Fibroblast of villous mesenchyme (primary cell): Measurements from ENCODE around the gene MAML1. TPM values are rescaled to one million over a fixed set of nuclear protein-coding genes. Genes with fewer than 3 reads are reported as not detected.

Experiments
- DNase-seq: peaks from one replicate; pipeline ENCODE4 v3.0.0-alpha.2; 2010; ENCODE audit warnings: low read depth
- H3K4me3 ChIP-seq: 2 replicates; pipeline ENCODE4 v1.5.1; 2011; ENCODE audit warnings: low read depth, mild to moderate bottlenecking, low read length
- total RNA-seq: library from RNA; depleted of rRNA; stranded (reverse); fragments of >200 nt; gene quantifications from 2 replicates; pipeline ENCODE4 v1.2.3, GENCODE V29; 2012
- TF ChIP-seq, protein P1 (sequence below): IDR thresholded peaks from 2 replicates; pipeline ENCODE4 v1.5.1; 2012; ENCODE audit warnings: low read depth, mild to moderate bottlenecking, low read length; ENCODE audit not compliant: insufficient read depth

MAML1 gene
- total RNA-seq, 1 donor, result 12.1 TPM

DNA sequence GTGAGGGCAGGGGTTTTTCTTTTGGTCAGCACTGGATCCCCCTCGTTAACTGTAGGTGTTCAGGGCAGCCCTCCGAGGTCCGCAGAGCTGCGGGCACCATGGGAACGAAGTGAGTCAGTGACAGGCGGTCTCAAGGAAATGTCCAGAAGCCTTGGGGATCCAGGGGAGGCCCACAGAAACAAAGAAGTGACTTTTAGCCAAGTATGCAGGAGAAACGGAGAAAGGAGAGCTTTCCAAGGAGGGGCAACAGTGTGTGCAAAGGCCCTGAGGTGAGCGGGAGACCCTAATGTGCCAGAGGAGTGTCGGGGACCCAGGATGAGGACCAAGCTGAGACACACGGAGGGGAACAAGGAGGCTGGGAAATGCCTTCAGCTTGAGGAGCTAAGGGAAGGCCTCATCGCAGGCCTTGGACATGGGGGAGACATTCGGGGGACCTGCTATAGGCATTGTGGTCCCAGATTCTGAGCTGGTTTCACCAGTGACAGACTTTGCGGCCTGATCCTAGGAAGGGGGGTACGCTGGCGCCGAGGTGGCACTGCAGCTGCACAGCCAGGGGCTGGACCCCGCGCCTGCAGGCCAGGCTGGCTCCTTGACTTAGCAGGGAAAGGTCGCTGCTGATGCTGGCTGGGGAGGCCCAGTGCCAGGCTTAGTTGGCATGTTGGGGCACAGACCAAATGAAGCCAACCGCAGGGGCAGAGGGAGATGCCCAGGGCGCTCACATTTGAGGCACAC is 64.4 kb downstream of the MAML1 start:
- DNase-seq, result no peak
- peak overlapping the region; percentile 64 for H3K4me3 ChIP-seq
- TF ChIP-seq, protein P1, sequence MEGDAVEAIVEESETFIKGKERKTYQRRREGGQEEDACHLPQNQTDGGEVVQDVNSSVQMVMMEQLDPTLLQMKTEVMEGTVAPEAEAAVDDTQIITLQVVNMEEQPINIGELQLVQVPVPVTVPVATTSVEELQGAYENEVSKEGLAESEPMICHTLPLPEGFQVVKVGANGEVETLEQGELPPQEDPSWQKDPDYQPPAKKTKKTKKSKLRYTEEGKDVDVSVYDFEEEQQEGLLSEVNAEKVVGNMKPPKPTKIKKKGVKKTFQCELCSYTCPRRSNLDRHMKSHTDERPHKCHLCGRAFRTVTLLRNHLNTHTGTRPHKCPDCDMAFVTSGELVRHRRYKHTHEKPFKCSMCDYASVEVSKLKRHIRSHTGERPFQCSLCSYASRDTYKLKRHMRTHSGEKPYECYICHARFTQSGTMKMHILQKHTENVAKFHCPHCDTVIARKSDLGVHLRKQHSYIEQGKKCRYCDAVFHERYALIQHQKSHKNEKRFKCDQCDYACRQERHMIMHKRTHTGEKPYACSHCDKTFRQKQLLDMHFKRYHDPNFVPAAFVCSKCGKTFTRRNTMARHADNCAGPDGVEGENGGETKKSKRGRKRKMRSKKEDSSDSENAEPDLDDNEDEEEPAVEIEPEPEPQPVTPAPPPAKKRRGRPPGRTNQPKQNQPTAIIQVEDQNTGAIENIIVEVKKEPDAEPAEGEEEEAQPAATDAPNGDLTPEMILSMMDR, result no peak

DNA sequence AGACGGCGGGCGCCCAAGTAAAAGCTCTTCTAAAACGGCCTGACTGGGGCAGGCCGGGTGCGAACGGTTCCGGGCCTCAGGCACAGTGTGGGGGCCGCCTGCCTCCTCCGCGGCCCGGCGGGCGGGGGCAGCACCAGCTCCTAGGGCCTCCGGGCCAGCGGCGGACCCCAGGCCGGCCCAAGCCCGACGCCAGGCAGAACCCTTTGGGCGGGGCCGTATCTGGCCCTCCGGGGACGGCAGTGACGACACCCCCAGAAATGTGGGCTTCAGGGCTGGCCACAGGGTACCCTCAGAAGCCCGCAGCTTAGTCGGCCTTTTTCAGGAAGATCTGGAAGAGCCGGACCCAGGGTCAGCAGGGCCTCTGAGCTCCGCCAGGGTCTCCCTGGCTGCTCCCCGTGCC is 65.1 kb downstream of the MAML1 start:
- no peak for DNase-seq
- TF ChIP-seq, protein P1, result no peak
- H3K4me3 ChIP-seq, result no peak overlapping the region

DNA sequence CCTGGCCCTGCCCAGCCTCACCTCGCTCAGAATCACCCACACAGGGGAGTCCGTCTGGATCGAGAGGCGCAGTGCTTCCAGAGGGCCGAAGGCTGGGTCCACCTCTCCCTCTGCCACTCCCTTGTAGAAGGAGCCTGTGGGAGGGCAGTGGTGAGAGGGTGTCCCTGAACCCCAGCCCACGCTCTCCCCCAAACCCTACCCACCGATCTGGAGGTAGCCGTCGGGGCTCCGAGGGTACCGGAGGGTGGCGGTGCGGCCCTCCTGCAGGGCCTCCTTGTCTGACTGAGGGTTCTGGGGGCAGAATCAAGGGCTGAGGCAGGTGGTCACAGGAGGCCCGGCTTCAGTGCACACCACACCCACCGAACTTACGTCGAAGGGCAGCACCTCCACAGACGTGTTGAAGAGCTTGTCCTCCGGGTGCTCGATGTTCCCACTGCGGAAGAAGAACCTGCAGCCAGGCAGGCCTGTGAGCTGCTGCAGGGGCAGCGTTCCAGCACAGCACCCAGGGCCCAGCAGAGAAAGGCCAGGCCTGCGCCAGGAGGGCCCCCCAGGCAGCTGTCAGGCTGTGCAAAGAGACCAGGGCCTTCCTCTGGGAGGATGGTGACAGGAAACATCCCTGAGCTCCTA is 65.6 kb downstream of the MAML1 start:
- DNase-seq, result no peak
- TF ChIP-seq, protein P1, result no peak

DNA sequence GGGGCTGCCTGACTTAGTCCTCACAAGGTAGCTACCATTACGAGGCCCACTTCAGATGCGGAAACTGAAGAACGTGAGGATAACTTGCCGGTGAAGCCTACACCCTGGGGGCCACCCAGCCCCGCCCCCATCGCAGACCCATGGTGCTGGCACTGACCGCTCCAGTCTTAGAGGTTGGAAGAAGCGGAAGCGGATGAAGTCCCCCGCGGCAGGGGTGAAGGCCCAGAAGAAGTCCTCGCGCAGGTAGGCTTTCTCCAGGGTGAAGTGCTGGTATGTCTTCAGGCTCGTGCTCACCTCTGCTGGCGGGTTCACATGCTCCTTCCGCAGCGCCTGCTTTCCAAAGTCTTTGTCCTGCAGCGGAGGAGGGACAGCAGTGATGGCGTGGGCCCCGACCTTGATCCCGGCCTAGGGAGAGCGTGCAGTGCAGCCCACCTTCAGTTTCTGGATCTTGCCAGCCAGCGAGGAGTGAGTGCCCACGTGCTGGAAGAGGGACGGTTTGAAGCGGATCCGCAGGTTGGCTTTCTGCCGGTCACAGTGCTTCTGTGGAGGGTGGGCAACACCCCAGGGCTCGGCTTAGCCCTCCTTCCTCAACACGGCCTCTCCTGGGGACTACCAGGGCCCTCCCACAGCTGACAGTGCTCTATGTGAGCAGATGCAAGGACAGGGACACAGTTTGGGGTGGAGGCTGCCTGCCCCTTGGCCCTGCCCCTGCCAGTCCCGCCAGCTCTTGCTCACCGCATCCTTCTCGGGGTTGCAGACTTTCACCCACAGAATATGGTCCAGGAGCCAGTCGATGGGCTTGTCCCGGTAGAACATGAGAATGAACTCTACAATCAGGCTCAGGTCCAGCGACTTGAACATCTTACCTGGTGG is 66.4 kb downstream of the MAML1 start:
- H3K4me3 ChIP-seq, result no peak overlapping the region
- TF ChIP-seq, protein P1, result no peak
- no peak for DNase-seq

More for the DNA sequence above, 65.6 kb downstream of the MAML1 start:
- H3K4me3 ChIP-seq, result no peak overlapping the region

DNA sequence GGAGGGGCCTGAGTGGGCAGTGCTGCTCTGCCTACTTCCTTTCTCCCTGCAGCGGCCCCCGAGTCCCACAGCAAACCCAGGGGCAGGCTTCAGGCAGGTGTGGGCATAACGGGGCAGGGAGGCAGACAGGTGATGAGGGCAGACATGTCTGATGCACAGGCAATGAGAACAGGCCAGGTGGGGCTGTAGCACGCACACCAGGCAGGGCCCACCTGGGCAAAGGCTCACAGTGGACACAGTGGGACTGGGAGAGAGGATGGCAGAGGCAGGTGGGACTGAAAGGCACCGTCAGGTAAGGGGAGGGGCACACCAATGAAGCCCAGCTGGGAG is 67.0 kb downstream of the MAML1 start:
- TF ChIP-seq, protein P1, result no peak
- DNase-seq, result no peak
- H3K4me3 ChIP-seq, result no peak overlapping the region

DNA sequence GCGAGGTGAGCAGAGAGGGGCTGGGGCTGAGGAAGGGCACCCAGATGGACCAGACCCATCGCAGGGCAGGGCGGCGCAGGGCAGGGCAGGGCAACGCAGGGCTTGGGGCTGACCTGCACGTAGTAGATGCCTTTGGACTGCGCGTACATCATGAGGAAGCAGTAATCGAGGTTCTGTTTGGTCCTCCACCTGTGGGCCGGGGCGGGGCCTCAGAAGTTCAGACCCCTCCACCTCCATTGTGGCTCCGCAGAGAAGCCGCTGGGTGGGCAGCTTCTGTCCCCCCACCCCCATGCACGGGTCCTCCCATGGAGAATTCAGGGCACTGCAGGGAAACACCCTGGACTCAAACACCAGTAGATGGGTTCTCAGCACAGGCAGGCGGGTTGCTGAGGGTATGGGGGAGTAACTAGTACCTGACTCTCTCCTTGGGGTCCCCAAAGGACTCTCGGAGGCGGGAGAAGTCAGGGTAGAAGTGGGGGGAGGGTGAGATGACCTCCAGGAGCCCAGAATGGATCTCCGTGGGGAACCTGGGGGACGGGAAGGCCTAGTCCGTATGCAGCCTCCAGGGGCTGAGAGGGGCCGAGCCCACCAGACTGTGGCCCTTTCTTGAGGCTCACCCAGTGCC is 67.6 kb downstream of the MAML1 start:
- TF ChIP-seq, protein P1, result no peak
- H3K4me3 ChIP-seq, result no peak overlapping the region
- no peak for DNase-seq
